Psoas muscle (tissue), 8 donors: ENCODE measurements around the gene CD320. TPM values are rescaled to one million over a fixed set of nuclear protein-coding genes. Genes with fewer than 3 reads are reported as not detected.

Experiments
- ATAC-seq, 4 donors: fragments of 200-7000 bp; cut with Tn5 transposase; one replicate each; pipeline ENCODE4 v1.9.1; 2020; ENCODE audit warnings: moderate library complexity in 3 of 4, mild to moderate bottlenecking in 2 of 4
- DNase-seq, 2 donors: peaks; one replicate each; pipeline ENCODE4 v3.0.0-alpha.2; 2020
- H3K27ac ChIP-seq: fragments of 200-600 bp; one replicate; pipeline ENCODE4 v1.8.0; 2022
- H3K27me3 ChIP-seq, 3 donors: fragments of 200-600 bp in 1 of 3; one replicate each; pipeline versions ENCODE4 v1.6.1 to v1.8.0; 2013 to 2022; ENCODE audit warnings: low read length in 2 of 3, mild to moderate bottlenecking in 2 of 3, moderate library complexity in 1 of 3; ENCODE audit not compliant: insufficient read depth in 3 of 3
- H3K36me3 ChIP-seq, 2 donors: fragments of 200-600 bp in 1 of 2; one replicate each; pipeline versions ENCODE4 v1.6.1 to v1.8.0; 2013 to 2022; ENCODE audit warnings: low read depth in 1 of 2, mild to moderate bottlenecking in 1 of 2, moderate library complexity in 1 of 2; ENCODE audit not compliant: insufficient read depth in 1 of 2
- H3K4me1 ChIP-seq: fragments of 200-600 bp; one replicate; pipeline ENCODE4 v1.8.0; 2022
- H3K4me3 ChIP-seq: fragments of 200-600 bp; one replicate; pipeline ENCODE4 v1.8.0; 2022; ENCODE audit warnings: mild to moderate bottlenecking
- H3K9me3 ChIP-seq: fragments of 200-600 bp; one replicate; pipeline ENCODE4 v1.8.0; 2022
- CTCF ChIP-seq: fragments of 200-600 bp; IDR thresholded peaks from one replicate; pipeline ENCODE4 v1.8.0; 2022; ENCODE audit warnings: antibody characterized with exemption
- WGBS, 3 donors: extraction: QIAGEN DNeasy Blood & Tissue Kit; methylation state at CpG; one replicate each; pipeline versions ENCODE4 v1.1.6 to v1.1.7; 2013; 5-methylcytosine and 5-hydroxymethylcytosine counted together
- intact Hi-C, 2 donors: fragments of 100-400 bp; cut with DNase I; formaldehyde crosslinking; loops; one replicate each; pipeline versions ENCODE4 v1.11.0 to v1.14.2; 2022
- polyA plus RNA-seq, 3 donors: library from polyadenylated mRNA; stranded (reverse); fragments of 200-250 nt; gene quantifications; one replicate each; pipeline ENCODE4 v1.2.3, GENCODE V29; 2013
- total RNA-seq, 4 donors: library from RNA; stranded (reverse); fragmentation: NEBNext Ultra II Directional in 2 of 4; extraction: Animal tissue kit (Norgen Biotek cat#: 25700) in 2 of 4; gene quantifications; one replicate each; pipeline versions ENCODE4 v1.2.1 to v1.2.4, GENCODE V29; 2021 to 2023
- donor health status: healthy with polysubstance abuse.
- donor health status: DM: no; HTN: no; CAD: no; lungs with moderate emphysema.
- donor health status: Bipolar disorder and iron deficiency.
- donor health status: healthy.
- donor health status: DM: yes; HTN: yes; CAD: no.
- donor health status: DM: no; HTN: no; CAD: no.
- donor health status: DM: no; HTN: no; CAD: no.
- donor health status: DM: yes; HTN: yes; CAD: no.

CD320 gene
- total and polyA plus RNA-seq, 7 donors: 17.4 to 67.2 (median 25.4) TPM

- intact Hi-C loops: no loop called here
- 80 to 92% (median 83%) methylated on average over 9 of the region's 9 CpGs for WGBS, 3 donors
- ATAC-seq (no peak), DNase-seq (no peak)
- Histone ChIP-seq H3K9me3 (no peaks in the 10 kb centered on the region), H3K27ac (no peak overlapping the region), H3K27me3 (no peaks in the 10 kb centered on the region), H3K36me3 (peaks cover 0 to 3% of the 10 kb centered on the region in 2 donors), H3K4me1 (no peaks in the 10 kb centered on the region), H3K4me3 (no peak overlapping the region)
- TF ChIP-seq CTCF: no peak
Measured at GRCh38 chr19:8261347-8261746, 46.8 kb downstream of the CD320 start.

- 87 to 94% (median 93%) methylated on average over 3 of the region's 3 CpGs for WGBS, 3 donors
- Histone ChIP-seq H3K9me3 (no peaks in the 10 kb centered on the region), H3K36me3 (peaks cover 0 to 3% of the 10 kb centered on the region in 2 donors), H3K27ac (no peak overlapping the region), H3K4me3 (no peak overlapping the region), H3K27me3 (no peaks in the 10 kb centered on the region), H3K4me1 (no peaks in the 10 kb centered on the region)
- intact Hi-C loops: loop anchor here in 1 of 2 donors (10.0 kb wide), 1 partner anchor 405 kb away; no protein-coding TSS in a partner anchor
- TF ChIP-seq CTCF: no peak
- ATAC-seq (no peak), DNase-seq (peak in 1 of 2 donors; percentile 50)
Measured at GRCh38 chr19:8259922-8260247, 48.3 kb downstream of the CD320 start.

GRCh38 chr19:8259142-8259921 is 48.8 kb downstream of the CD320 start:
- 84 to 91% (median 85%) methylated on average over 10 to 11 of the region's 11 CpGs for WGBS, 3 donors
- intact Hi-C loops: loop anchor here in 1 of 2 donors (10.0 kb wide), 1 partner anchor 405 kb away; no protein-coding TSS in a partner anchor
- H3K36me3 ChIP-seq: peaks cover 0 to 3% of the 10 kb centered on the region in 2 donors

GRCh38 chr19:8257052-8257443 is 51.1 kb downstream of the CD320 start:
- ATAC-seq: no peak
- no peaks in the 10 kb centered on the region for H3K9me3 ChIP-seq
- peaks cover 0 to 3% of the 10 kb centered on the region in 2 donors for H3K36me3 ChIP-seq
- no peak overlapping the region for H3K27ac ChIP-seq
- H3K27me3 ChIP-seq: no peaks in the 10 kb centered on the region
- WGBS, 3 donors: 54 to 81% (median 72%) methylated on average over 5 of the region's 5 CpGs
- TF ChIP-seq CTCF: no peak
- intact Hi-C loops: loop anchor here in 1 of 2 donors (10.0 kb wide), 1 partner anchor 402 kb away; no protein-coding TSS in a partner anchor
- no peaks in the 10 kb centered on the region for H3K4me1 ChIP-seq
- peak in 1 of 2 donors; percentile 28 for DNase-seq
- H3K4me3 ChIP-seq: no peak overlapping the region

More at GRCh38 chr19:8259142-8259921, 48.8 kb downstream of the CD320 start:
- no peak for ATAC-seq
- Histone ChIP-seq H3K27ac (no peak overlapping the region), H3K9me3 (no peaks in the 10 kb centered on the region), H3K4me1 (no peaks in the 10 kb centered on the region), H3K4me3 (no peak overlapping the region), H3K27me3 (no peaks in the 10 kb centered on the region)
- TF ChIP-seq CTCF: no peak
- DNase-seq: peak in 1 of 2 donors; percentile 20
